Memory B cell (primary cell): ENCODE measurements around the gene FDX2.

Experiments
- ATAC-seq: fragments of 150-1000 bp; cut with Tn5 transposase; 2 replicates; pipeline ENCODE4 v1.10.0; 2021; ENCODE audit warnings: low read depth, mild to moderate bottlenecking, moderate library complexity
- DNase-seq, 2 donors: peaks; one replicate each; pipeline ENCODE4 v3.0.0; 2022; ENCODE audit warnings: low spot score in 2 of 2
- H3K27ac Mint-ChIP-seq: one replicate; pipeline ENCODE4 v1.8.0; 2022; ENCODE audit warnings: mild to moderate bottlenecking, moderate library complexity, mixed read lengths
- H3K27me3 Mint-ChIP-seq: one replicate; pipeline ENCODE4 v1.8.0; 2022; ENCODE audit warnings: mixed read lengths
- H3K36me3 Mint-ChIP-seq: one replicate; pipeline ENCODE4 v1.8.0; 2022; ENCODE audit warnings: mild to moderate bottlenecking, mixed read lengths
- H3K4me1 Mint-ChIP-seq: one replicate; pipeline ENCODE4 v1.8.0; 2022; ENCODE audit warnings: mixed read lengths
- H3K4me3 Mint-ChIP-seq: one replicate; pipeline ENCODE4 v1.8.0; 2022; ENCODE audit warnings: mild to moderate bottlenecking, moderate library complexity, mixed read lengths
- H3K9me3 Mint-ChIP-seq: one replicate; pipeline ENCODE4 v1.8.0; 2022; ENCODE audit warnings: mixed read lengths

FDX2 gene

DNA sequence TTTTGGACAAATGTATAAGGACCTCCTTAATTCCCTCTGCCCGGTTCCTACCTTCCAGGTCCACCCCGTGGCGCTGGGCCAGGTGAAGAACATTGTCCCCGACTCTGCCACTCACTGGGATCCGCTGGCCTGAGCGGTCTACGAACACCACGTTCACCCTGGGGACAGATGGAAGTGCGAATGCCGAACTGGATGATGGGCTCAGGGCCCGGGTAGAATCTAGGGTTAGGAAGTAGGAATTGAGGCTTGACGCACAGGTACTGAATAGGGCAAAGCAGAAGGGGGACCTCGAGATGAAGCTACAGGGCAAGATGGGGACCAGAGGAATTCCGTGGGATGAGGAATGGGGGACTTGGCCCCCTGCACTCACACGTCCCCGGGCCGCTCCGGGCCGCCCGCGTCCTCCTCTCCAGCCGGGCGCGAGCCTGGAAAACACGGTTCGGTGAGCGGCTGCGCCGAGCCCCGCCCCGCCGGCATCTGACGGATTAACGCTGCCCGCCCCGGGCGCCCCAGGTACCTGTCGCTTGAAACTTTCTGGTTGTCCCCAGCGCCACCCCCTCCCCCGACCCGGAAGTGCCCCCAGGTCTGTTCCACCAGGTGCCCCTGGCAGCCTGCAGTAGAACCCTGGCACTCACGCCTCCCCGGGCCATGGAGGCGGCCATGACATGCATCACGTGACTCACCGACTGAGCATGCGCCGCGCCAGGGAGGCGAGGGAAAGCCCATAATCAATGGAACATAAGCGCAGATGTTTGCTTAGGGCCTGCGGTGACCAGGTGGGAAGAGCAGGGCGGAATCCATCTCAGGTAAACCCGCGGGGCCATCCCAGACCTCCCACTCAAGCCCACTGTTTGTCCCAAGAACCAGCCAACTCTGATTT, at the start of gene FDX2:
TSS of gene FDX2 (minus strand) at position 681 of the 880 bp plus-strand sequence. CDS start at position 662, 19 bp downstream.
- DNase-seq (peak; percentile 86 to 87), ATAC-seq (peak; percentile 94)
- H3K27ac Mint-ChIP-seq: peak within 1 kb of the TSS; percentile 78
- H3K4me3 Mint-ChIP-seq: peak within 1 kb of the TSS; percentile 76
- no peaks in the 10 kb centered on the region for H3K9me3 Mint-ChIP-seq
- H3K27me3 Mint-ChIP-seq: no peaks in the 10 kb centered on the region
- peaks cover 12% of the 10 kb centered on the region for H3K36me3 Mint-ChIP-seq
- peaks cover 16% of the 10 kb centered on the region for H3K4me1 Mint-ChIP-seq

DNA sequence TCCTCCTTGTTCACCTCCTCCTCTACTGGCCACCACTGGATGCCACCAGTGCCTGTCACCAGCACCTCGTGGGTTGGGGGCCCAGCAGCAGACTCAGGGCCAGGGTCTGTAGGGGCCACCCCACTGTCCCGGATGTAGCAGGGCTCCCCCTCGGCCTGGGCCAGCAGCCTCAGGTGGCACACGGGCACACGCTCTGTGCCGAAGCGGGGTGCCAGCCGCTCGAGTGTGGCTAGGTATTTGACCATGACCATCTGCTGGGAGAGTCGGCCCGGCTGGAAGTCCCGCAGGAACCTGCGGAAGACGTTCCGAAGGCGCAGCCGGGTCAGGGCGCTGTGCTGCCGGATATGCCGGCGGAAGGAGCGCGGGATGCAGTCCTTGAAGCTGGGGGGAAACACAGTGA, 49.7 kb upstream of the FDX2 start:
- Mint-ChIP-seq H3K4me3 (no peak overlapping the region), H3K27ac (no peak overlapping the region), H3K36me3 (peaks cover 24% of the 10 kb centered on the region), H3K27me3 (no peaks in the 10 kb centered on the region), H3K4me1 (peaks cover 3% of the 10 kb centered on the region), H3K9me3 (no peaks in the 10 kb centered on the region)
- ATAC-seq (no peak), DNase-seq (no peak)

DNA sequence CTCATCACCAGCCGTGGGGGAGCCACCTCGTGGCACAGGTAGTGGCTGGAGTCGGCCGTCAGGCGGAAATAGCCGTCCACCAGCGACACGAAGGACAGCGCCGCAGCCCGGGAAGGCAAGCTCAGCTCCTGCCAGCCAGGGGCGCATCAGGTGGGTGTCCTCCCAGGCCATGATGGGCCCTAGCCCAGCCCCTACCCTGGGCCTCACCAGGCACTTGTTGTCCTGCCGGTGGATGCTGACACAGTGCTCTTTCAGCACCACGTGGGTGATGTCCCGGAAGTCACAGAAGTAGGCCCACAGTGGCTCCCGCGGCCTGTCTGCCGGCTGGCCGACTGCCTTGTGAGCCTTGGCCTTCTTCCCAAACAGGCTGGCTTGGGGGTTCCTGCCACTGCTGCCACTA, 48.8 kb upstream of the FDX2 start:
- H3K4me3 Mint-ChIP-seq: no peak overlapping the region
- no peaks in the 10 kb centered on the region for H3K27me3 Mint-ChIP-seq
- peaks cover 29% of the 10 kb centered on the region for H3K36me3 Mint-ChIP-seq
- no peak overlapping the region for H3K27ac Mint-ChIP-seq
- H3K4me1 Mint-ChIP-seq: peaks cover 3% of the 10 kb centered on the region
- no peaks in the 10 kb centered on the region for H3K9me3 Mint-ChIP-seq
- no peak for DNase-seq
- ATAC-seq: no peak

DNA sequence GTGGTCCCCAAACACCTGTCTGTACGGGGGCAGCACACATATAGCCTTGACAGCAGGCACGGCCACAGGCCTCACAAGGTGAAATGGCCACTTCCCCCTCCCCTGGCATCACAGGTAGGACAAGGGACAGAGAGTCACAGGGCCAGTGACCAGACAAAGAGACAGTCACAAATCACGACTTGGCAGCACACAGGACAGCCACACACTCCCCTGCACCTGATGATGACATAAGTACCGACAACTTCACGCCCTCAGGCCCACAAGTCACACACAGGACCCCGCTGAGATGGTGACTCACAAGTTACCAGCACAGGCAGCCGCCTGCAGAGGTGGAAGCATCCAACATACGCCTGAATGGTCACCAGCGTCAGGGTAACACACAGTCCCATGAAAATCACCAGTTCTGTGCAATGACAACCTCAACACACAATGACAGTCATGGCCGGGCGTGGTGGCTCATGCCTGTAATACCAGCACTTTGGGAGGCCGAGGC, 48.0 kb upstream of the FDX2 start:
- no peak for DNase-seq
- peaks cover 3% of the 10 kb centered on the region for H3K4me1 Mint-ChIP-seq
- H3K9me3 Mint-ChIP-seq: no peaks in the 10 kb centered on the region
- no peak overlapping the region for H3K4me3 Mint-ChIP-seq
- peaks cover 26% of the 10 kb centered on the region for H3K36me3 Mint-ChIP-seq
- H3K27me3 Mint-ChIP-seq: no peaks in the 10 kb centered on the region
- no peak overlapping the region for H3K27ac Mint-ChIP-seq
- no peak for ATAC-seq

DNA sequence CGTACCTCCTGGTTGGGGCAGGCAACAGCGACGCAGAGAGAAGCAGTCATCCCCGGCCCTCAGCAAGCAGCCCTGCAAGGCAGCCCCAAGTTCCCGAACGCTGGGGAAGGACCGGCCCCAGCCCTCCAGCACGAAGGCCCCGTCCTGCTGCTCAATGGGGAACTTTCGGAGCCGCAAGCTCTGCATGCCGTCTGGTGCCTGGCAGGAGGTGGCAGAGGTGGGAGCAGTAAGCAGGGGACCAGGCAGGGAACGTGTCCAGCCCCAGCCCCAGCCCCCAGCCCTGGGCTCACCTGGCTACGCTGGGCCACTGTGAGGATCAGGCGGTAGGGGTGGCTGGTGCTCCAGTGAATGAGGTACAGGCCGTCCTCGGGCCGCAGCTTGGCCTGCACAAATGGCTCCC, 46.4 kb upstream of the FDX2 start:
- Mint-ChIP-seq H3K27ac (no peak overlapping the region), H3K9me3 (no peaks in the 10 kb centered on the region), H3K36me3 (peaks cover 22% of the 10 kb centered on the region), H3K27me3 (no peaks in the 10 kb centered on the region), H3K4me3 (no peak overlapping the region), H3K4me1 (peaks cover 3% of the 10 kb centered on the region)
- no peak for ATAC-seq
- no peak for DNase-seq

DNA sequence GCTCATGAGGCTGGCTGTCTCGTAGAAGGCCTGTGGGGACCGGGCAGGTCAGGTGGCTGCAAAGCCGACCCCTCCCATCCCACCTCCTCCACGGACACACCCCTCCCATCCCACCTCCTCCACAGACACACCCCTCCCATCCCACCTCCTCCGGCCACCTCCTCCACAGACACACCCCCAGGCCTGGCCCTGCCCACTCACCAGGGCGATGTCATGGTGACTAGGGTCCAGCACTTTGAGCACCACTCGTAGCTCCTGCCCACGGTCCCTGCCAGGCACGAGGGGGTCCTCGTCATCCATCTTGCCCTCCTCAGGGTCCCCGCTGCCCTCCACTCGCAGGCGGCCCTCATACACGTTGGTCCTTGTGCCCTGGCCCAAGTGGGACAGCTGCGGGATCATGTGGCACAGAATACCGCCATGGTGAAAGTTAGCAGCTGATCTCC, 45.8 kb upstream of the FDX2 start:
- Mint-ChIP-seq H3K9me3 (no peaks in the 10 kb centered on the region), H3K36me3 (peaks cover 23% of the 10 kb centered on the region), H3K4me1 (peaks cover 3% of the 10 kb centered on the region), H3K27me3 (no peaks in the 10 kb centered on the region), H3K27ac (no peak overlapping the region), H3K4me3 (no peak overlapping the region)
- DNase-seq (no peak), ATAC-seq (no peak)

DNA sequence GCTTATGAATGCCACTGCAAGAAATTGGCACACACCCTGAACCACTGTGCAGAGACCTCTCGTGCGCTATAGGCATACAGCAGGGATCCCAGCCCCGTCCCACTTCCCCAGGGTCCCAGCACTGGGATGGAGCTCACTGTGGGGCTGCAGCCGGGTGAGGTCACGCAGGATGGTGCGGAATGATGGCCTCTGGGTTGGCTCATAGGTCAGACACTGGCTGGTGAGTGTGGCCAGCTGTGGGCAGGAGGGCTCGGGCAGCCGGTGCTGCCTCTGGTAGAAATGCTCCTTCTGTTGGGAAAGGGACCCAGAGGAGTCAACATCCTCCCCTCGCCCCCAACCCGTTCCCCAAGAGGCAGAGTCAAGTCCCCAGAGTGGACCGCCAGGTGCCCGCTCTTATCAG, 40.6 kb upstream of the FDX2 start:
- no peak for ATAC-seq
- DNase-seq: no peak
- H3K4me1 Mint-ChIP-seq: peaks cover 3% of the 10 kb centered on the region
- no peaks in the 10 kb centered on the region for H3K27me3 Mint-ChIP-seq
- H3K27ac Mint-ChIP-seq: no peak overlapping the region
- no peak overlapping the region for H3K4me3 Mint-ChIP-seq
- H3K9me3 Mint-ChIP-seq: no peaks in the 10 kb centered on the region
- H3K36me3 Mint-ChIP-seq: peaks cover 37% of the 10 kb centered on the region

DNA sequence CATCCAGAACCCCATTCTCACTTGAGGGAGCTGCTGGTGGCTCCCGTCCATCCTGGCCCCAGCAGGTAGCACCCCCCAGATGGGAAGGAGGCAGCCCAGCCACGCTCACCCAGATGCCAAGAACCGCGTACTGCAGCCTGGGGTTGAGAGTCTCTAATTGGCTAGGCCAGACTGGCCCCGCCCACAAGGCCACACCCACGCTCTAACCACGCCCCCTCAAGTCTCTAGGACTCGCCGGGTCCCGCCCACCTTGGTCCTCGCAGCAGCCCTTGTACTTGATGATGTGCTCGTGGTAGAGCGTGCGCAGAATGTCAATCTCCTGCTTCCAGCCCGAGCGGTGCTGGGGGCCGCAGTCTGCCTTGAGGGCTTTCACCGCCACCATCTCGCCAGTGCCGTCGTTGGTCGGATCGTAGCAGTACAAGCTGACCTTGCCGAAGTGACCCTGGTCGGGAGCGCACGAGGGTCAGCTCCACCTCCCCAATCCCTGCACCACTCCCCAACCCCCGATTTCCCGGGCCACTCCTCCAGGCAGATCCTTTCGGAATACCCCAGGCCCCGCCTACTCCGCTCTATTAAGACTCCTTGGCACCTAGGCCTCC, 38.1 kb upstream of the FDX2 start:
- H3K9me3 Mint-ChIP-seq: no peaks in the 10 kb centered on the region
- H3K27ac Mint-ChIP-seq: no peak overlapping the region
- H3K4me3 Mint-ChIP-seq: no peak overlapping the region
- DNase-seq: no peak
- peak; percentile 47 for ATAC-seq
- H3K4me1 Mint-ChIP-seq: no peaks in the 10 kb centered on the region
- peaks cover 25% of the 10 kb centered on the region for H3K36me3 Mint-ChIP-seq
- H3K27me3 Mint-ChIP-seq: no peaks in the 10 kb centered on the region

DNA sequence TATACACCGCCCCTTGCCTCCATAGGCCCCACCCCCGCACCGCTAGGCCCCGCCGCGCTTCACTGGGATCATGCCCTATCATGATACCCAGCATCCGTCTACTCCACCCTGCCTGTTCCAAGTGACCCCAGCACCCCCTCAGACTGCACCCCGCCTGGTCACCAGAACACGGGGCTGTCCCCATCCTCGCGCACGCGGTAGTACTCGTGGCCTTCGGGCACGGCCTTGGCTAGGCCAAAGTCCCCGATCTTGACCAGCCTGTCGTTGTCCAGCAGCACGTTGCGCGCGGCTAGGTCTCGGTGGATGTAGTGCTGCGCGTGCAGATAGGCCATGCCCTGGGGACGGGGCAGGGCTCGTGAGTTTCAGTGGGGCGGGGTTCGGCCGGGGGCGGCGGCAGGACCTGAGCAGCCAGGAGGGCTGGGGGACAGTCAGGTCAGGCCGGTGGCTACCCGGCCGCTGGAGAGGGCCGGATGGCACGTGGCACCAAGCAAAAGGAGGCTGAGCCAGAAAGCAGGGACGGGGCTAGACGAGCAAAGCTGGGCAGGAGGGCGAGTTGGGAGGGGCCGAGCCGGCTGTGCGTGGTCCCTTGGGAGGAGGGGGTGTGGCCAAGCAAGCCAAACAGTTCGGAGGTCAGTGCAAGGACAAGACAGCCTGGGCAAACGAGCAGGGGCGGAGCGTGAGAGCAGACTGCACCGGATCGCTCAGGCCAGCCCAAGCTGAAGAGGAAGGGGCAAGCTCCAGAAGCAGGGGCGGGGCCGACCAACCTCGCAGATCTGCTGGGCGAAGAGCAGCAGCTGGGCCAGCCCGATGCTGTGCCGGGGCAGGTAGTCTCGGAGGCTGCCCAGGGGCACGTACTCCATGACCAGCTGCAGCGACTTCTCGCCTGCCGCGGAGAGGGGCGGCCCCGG, 37.2 kb upstream of the FDX2 start:
- no peak overlapping the region for H3K27ac Mint-ChIP-seq
- DNase-seq (no peak), ATAC-seq (no peak)
- H3K36me3 Mint-ChIP-seq: peaks cover 25% of the 10 kb centered on the region
- H3K9me3 Mint-ChIP-seq: no peaks in the 10 kb centered on the region
- no peak overlapping the region for H3K4me3 Mint-ChIP-seq
- H3K4me1 Mint-ChIP-seq: no peaks in the 10 kb centered on the region
- no peaks in the 10 kb centered on the region for H3K27me3 Mint-ChIP-seq

DNA sequence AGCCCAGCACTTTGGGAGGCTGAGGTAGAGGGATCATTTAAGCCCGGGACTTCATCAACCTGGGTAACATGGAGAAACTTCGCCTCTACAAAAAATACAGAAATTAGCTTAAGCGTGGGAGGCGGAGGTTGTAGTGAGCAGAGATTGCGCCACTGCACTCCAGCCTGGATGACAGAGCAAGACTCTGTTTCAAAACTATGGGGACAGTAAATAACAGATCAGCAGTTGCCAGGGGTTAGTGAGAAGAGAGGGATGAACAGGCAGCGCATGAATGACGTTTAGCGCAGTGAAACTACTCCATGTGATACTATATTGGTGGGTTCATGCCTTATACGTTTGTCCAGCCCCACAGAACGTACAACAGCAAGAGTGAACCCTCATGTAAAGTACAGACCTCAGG, 30.7 kb upstream of the FDX2 start:
- no peaks in the 10 kb centered on the region for H3K9me3 Mint-ChIP-seq
- H3K4me1 Mint-ChIP-seq: no peaks in the 10 kb centered on the region
- peaks cover 2% of the 10 kb centered on the region for H3K36me3 Mint-ChIP-seq
- no peak for DNase-seq
- no peak overlapping the region for H3K27ac Mint-ChIP-seq
- H3K4me3 Mint-ChIP-seq: no peak overlapping the region
- H3K27me3 Mint-ChIP-seq: no peaks in the 10 kb centered on the region
- ATAC-seq: no peak

DNA sequence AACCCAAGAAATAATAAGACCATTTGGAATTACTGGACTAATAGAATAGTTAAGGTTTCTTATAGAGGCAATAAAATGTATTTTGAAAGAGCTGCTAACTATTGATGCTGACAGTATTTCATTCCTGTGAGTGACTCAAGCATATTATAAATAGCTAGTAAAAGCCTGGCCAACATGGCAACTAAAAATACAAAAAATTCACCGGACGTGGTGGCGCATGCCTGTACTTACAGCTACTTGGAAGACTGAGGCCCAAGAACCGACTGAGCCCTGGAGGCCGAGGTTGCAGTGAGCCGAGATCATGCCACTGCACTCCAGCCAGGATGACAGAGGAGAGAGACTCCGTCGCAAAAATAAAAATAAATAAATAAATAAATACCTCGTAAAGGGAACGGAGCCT, 29.0 kb upstream of the FDX2 start:
- Mint-ChIP-seq H3K36me3 (peaks cover under 1% of the 10 kb centered on the region), H3K27ac (no peak overlapping the region), H3K4me1 (peaks cover 2% of the 10 kb centered on the region), H3K9me3 (no peaks in the 10 kb centered on the region), H3K27me3 (no peaks in the 10 kb centered on the region), H3K4me3 (no peak overlapping the region)
- DNase-seq: no peak
- no peak for ATAC-seq

DNA sequence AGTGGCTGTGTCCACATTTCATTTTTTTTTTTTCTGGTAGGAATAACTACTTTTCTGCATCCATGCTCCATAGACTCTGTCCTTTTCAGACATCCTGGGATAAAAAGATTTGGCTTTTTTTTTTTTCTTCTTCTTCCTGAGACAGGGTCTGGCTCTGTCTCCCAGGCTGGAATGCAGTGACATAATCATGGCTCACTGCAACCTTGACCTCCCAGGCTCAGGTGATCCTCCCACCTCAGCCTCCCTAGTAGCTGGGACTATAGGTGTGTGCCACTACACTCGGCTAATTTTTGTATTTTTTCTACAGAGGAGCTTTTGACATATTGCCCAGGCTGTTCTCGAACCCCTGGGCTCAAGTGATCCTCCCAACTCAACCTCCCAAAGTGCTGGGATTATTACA, 27.7 kb upstream of the FDX2 start:
- Mint-ChIP-seq H3K4me1 (peaks cover 9% of the 10 kb centered on the region), H3K27ac (no peak overlapping the region), H3K4me3 (no peak overlapping the region), H3K9me3 (no peaks in the 10 kb centered on the region), H3K27me3 (no peaks in the 10 kb centered on the region), H3K36me3 (no peaks in the 10 kb centered on the region)
- DNase-seq (no peak), ATAC-seq (no peak)

DNA sequence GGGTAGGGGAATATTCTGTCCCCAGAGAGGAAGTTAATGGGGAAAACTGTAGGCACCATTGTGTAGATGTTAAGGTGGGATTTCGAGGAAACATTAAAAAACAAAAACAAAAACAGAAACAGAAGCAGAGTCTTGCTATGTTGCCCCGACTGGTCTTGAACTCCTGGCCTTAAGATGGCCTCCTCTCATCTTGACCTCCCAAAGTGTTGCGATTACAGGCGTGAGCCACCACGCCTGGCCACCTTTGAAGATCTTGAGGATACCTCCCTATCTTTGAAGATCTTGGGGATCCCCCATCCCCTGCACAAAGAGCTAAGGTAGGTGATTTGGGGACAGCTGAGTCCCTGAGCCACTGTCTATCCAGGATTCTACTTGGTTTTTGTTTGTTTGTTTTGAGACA, 24.2 kb upstream of the FDX2 start:
- DNase-seq (no peak), ATAC-seq (no peak)
- no peaks in the 10 kb centered on the region for H3K9me3 Mint-ChIP-seq
- no peaks in the 10 kb centered on the region for H3K27me3 Mint-ChIP-seq
- H3K4me1 Mint-ChIP-seq: peaks cover 14% of the 10 kb centered on the region
- H3K27ac Mint-ChIP-seq: peak overlapping the region; percentile 92
- peaks cover 2% of the 10 kb centered on the region for H3K36me3 Mint-ChIP-seq
- peak overlapping the region; percentile 97 for H3K4me3 Mint-ChIP-seq
